ENCODE data around the gene SPEM2. TPM values are rescaled to one million over a fixed set of nuclear protein-coding genes. Genes with fewer than 3 reads are reported as not detected.
A peak's percentile ranks its signal among the peaks of the same experiment; 100 is the strongest.

The SPEM2 gene
- total RNA-seq, 1 experiment from 2014 or later: not detected

DNA sequence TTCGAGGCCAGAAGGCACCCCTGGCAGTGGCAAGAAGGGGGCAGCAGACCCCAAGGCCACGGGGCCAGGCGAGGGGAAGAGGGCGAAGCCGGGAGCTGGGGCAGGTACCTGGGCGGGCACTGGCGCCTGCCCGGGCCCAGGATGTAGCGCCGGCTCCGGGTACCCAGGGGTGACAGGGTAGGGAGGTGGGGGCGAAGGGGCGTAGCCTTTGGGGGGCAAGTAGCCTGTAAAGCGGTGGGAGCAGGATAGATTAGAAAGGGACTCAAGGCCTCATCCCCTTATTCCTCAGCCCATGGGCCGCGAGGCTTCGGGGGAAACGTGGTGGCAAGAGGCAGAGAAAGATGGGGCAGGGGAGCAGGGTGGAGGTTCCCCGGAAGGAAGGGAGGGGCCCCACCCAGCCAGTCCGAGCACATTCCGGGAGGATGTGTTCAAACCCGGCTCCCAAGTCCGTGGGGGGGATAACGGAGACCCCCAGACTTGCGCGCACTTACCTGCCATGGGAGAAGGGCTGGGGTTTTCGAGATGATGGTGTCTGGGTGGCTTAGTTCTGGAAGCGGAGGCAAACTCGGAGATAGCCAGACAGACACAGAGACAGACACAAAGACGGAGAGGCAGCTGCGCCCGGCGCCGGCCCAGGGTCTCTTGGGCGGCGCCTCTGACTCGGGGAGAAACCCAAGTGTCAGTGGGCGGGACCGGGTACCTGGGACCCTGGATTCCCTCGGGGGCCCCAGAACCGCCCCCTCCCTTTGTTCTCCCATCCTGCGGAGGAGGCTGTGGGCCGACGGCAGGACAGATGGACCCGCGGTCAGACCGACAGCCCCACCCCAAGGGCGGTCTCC, 31.6 kb upstream of the SPEM2 start:
- Histone ChIP-seq H3K79me2 (ENCODE audit: insufficient read depth, low read length) (no peaks in the 10 kb centered on the region), H2BK5ac (ENCODE audit: insufficient read length, low read length) (no peak overlapping the region), H3K9me3 (ENCODE audit: control insufficient read depth, low read depth, low read length) (no peaks in the 10 kb centered on the region), H3K23ac (ENCODE audit: insufficient read length, low read depth, low read length) (no peak overlapping the region), H3T11ph (ENCODE audit: low read length) (no peak overlapping the region), H3K14ac (ENCODE audit: insufficient read depth, low read length) (peak overlapping the region; percentile 51; the same call in 1 of the 2 replicates), H2AFZ (ENCODE audit: low read length) (no peak overlapping the region), H3K23me2 (ENCODE audit: insufficient read length, low read depth, low read length, poor library complexity, severe bottlenecking) (peaks cover 12% of the 10 kb centered on the region), H3K27ac (ENCODE audit: insufficient read length, low read depth, low read length) (no peak overlapping the region), H2BK12ac (ENCODE audit: insufficient read length, low read depth, low read length) (no peak overlapping the region), H3K4me2 (ENCODE audit: insufficient read depth, insufficient read length, low read length) (peak overlapping the region; percentile 92), H4K91ac (ENCODE audit: insufficient read length, low read depth, low read length) (no peak overlapping the region), H2BK15ac (ENCODE audit: low read depth, low read length) (no peak overlapping the region), H3K27me3 (ENCODE audit: insufficient read depth, low read length) (no peaks in the 10 kb centered on the region), H4K5ac (ENCODE audit: insufficient read length, low read depth, low read length) (no peak overlapping the region), H3K18ac (ENCODE audit: insufficient read length, low read depth, low read length) (no peak overlapping the region), H3K79me1 (ENCODE audit: insufficient read depth, low read depth, low read length, poor library complexity, severe bottlenecking) (no peaks in the 10 kb centered on the region), H2AK5ac (ENCODE audit: insufficient read length, low read length) (no peak overlapping the region), H3K4me1 (ENCODE audit: insufficient read depth, low read length) (peaks cover 7% of the 10 kb centered on the region; the same call in 1 of the 2 replicates), H3K56ac (ENCODE audit: insufficient read length, low read depth, low read length) (no peak overlapping the region), H3K9ac (ENCODE audit: extremely low read depth, insufficient read length, low read length) (no peak overlapping the region), H4K8ac (replicated peaks; ENCODE audit: insufficient read length, low read depth, low read length) (no peak overlapping the region), H4K20me1 (ENCODE audit: control insufficient read depth, insufficient read depth, insufficient read length) (peaks cover 2% of the 10 kb centered on the region), H2BK20ac (ENCODE audit: low read depth, low read length, poor library complexity, severe bottlenecking) (no peak overlapping the region), H3K4ac (ENCODE audit: low read depth, low read length) (no peak overlapping the region), H2BK120ac (ENCODE audit: low read depth, low read length, poor library complexity, severe bottlenecking) (no peak overlapping the region)
- peak overlapping the region; percentile 87 to 96 for H3K4me3 Mint-ChIP-seq
- TF ChIP-seq, protein P1, sequence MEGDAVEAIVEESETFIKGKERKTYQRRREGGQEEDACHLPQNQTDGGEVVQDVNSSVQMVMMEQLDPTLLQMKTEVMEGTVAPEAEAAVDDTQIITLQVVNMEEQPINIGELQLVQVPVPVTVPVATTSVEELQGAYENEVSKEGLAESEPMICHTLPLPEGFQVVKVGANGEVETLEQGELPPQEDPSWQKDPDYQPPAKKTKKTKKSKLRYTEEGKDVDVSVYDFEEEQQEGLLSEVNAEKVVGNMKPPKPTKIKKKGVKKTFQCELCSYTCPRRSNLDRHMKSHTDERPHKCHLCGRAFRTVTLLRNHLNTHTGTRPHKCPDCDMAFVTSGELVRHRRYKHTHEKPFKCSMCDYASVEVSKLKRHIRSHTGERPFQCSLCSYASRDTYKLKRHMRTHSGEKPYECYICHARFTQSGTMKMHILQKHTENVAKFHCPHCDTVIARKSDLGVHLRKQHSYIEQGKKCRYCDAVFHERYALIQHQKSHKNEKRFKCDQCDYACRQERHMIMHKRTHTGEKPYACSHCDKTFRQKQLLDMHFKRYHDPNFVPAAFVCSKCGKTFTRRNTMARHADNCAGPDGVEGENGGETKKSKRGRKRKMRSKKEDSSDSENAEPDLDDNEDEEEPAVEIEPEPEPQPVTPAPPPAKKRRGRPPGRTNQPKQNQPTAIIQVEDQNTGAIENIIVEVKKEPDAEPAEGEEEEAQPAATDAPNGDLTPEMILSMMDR (conservative IDR thresholded peaks at IDR 0.05): peak; percentile 60
- WGBS (ENCODE audit: extremely low coverage, insufficient read length, low lambda C conversion rate): no CpG with 5 or more reads among the region's 48 CpGs
- H3K27ac Mint-ChIP-seq: peak overlapping the region in 1 of 3 experiments; percentile 90; a peak in 2 of 7 replicates
- H3K36me3 Mint-ChIP-seq (ENCODE audit: insufficient read depth in 1 of 3, low read depth in 3 of 3): peaks cover 20 to 35% (median 25%) of the 10 kb centered on the region in 3 experiments
- DNase-seq: peak; percentile 81
- H3K27me3 Mint-ChIP-seq (ENCODE audit: low read depth): peaks cover 2% of the 10 kb centered on the region
- peaks cover 22% of the 10 kb centered on the region in 2 experiments for H3K4me1 Mint-ChIP-seq
- H3K9me3 Mint-ChIP-seq: no peaks in the 10 kb centered on the region; a peak in 1 of 5 replicates
